ENCODE measurements around the gene LRRC8D. TPM values are rescaled to one million over a fixed set of nuclear protein-coding genes. Genes with fewer than 3 reads are reported as not detected.

LRRC8D gene
- total RNA-seq, 1 experiment from 2014 or later = 19.6 TPM

DNA sequence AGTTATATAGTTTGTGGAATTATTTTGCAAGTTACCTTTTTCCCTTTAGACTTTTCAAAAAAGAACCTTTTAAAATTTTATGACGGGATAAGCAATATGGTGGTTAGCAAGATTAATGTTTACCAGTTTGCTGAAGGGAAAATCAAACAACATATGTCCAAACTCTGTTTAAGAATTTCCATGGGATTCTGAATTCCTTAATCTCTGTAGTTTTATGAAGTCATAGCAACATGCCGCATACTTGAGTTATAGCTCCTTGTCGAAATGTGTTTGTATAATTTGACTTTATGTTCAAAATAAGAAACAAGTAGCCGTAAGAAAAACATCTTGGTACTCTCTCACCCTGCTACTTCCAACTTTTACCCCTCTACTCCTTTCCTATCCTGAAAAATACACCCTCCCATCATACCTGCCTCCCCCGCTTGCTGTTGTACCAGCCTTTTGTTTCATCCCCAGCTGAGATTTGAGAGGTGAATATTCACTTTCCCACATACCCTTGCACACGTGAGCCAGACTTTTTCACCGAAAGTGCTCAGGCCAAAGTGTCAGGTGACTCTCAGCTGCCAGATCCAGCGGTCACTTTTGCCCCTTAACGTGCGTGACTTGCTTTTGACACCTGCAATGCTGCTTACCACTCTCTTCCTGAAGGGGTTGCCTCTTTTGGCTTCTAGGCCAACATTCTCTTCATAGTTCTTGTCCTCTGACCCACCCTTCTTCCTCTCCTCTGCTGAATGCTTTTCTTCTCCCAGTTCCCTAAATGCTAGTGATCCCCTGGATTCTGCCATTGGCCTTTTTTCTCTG lies 90.6 kb downstream of the LRRC8D start:
- H3K9me2 ChIP-seq (replicated peaks; ENCODE audit: low read length) = no peaks in the 10 kb centered on the region
- no peak overlapping the region for H3K4me3 ChIP-seq (ENCODE audit: low read length)
- no peak for TF ChIP-seq EZH2phosphoT487 (IDR thresholded peaks at IDR 0.05; ENCODE audit: borderline replicate concordance, low read length)
- TF ChIP-seq EZH2 (IDR thresholded peaks at IDR 0.05; ENCODE audit: low read length, unreplicated experiment) = no peak
- TF ChIP-seq, protein P1, sequence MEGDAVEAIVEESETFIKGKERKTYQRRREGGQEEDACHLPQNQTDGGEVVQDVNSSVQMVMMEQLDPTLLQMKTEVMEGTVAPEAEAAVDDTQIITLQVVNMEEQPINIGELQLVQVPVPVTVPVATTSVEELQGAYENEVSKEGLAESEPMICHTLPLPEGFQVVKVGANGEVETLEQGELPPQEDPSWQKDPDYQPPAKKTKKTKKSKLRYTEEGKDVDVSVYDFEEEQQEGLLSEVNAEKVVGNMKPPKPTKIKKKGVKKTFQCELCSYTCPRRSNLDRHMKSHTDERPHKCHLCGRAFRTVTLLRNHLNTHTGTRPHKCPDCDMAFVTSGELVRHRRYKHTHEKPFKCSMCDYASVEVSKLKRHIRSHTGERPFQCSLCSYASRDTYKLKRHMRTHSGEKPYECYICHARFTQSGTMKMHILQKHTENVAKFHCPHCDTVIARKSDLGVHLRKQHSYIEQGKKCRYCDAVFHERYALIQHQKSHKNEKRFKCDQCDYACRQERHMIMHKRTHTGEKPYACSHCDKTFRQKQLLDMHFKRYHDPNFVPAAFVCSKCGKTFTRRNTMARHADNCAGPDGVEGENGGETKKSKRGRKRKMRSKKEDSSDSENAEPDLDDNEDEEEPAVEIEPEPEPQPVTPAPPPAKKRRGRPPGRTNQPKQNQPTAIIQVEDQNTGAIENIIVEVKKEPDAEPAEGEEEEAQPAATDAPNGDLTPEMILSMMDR (conservative IDR thresholded peaks at IDR 0.05; ENCODE audit: low read depth, low read length) = no peak
- no peaks in the 10 kb centered on the region for H3K36me3 ChIP-seq (ENCODE audit: low read depth, low read length)
- ChIA-PET CTCF (no interaction called here), POLR2A (ENCODE audit: unreplicated experiment) (no interaction called here)
- no peaks in the 10 kb centered on the region for H3K9me3 ChIP-seq (ENCODE audit: low read length)
- BruUV-seq (replicated peaks) = no TSS peak
- H3K27ac ChIP-seq (ENCODE audit: low read length) = no peak overlapping the region
- DNase-seq (no peak), ATAC-seq (no peak)
- intact Hi-C loops (cut with micrococcal nuclease) = no loop called here
- H2AFZ ChIP-seq (ENCODE audit: low read length) = no peak overlapping the region
- H3K4me1 ChIP-seq (ENCODE audit: insufficient read depth, low read length) = peaks cover 31% of the 10 kb centered on the region
- peaks cover 20% of the 10 kb centered on the region for H3K79me2 ChIP-seq (ENCODE audit: low read length)
- H3K4me2 ChIP-seq (ENCODE audit: low read length) = no peak overlapping the region
- no peaks in the 10 kb centered on the region for H3K27me3 ChIP-seq (ENCODE audit: low read length)
- no peak overlapping the region for H3K9ac ChIP-seq (ENCODE audit: low read length)
- peaks cover 5% of the 10 kb centered on the region for H3F3A ChIP-seq (ENCODE audit: low read length, unreplicated experiment)
- H4K20me1 ChIP-seq (ENCODE audit: low read length) = no peaks in the 10 kb centered on the region

DNA sequence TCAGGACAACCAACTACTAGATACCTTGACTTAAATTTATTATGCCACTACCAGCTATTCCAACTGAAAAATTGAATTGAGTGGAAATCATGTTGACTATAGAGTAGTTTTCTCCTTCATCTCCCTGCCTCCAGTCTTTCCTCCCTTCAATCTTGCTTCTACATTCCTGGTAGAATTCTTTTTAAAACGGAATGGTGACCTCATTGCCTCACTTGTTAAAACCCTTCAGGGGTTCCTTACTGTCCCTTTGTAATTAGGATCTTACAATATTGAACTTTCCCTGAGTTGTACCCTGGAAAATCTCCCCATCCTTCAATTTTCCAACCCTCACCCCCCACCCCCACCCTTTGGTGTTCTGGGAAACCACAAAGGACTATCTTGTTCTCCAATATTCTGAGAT lies 91.2 kb downstream of the LRRC8D start:
- Histone ChIP-seq H3K4me1 (ENCODE audit: insufficient read depth, low read length) (peaks cover 24% of the 10 kb centered on the region), H3K27ac (ENCODE audit: low read length) (no peak overlapping the region), H3K79me2 (ENCODE audit: low read length) (peaks cover 20% of the 10 kb centered on the region), H3K9ac (ENCODE audit: low read length) (no peak overlapping the region), H3K4me2 (ENCODE audit: low read length) (no peak overlapping the region), H3K36me3 (ENCODE audit: low read depth, low read length) (no peaks in the 10 kb centered on the region), H3F3A (ENCODE audit: low read length, unreplicated experiment) (peaks cover 5% of the 10 kb centered on the region), H3K27me3 (ENCODE audit: low read length) (no peaks in the 10 kb centered on the region), H3K9me3 (ENCODE audit: low read length) (no peaks in the 10 kb centered on the region), H2AFZ (ENCODE audit: low read length) (no peak overlapping the region), H3K4me3 (ENCODE audit: low read length) (no peak overlapping the region), H4K20me1 (ENCODE audit: low read length) (no peaks in the 10 kb centered on the region), H3K9me2 (replicated peaks; ENCODE audit: low read length) (no peaks in the 10 kb centered on the region)
- DNase-seq (no peak), ATAC-seq (no peak)
- no TSS peak for BruUV-seq (replicated peaks)
- intact Hi-C loops (cut with micrococcal nuclease) = no loop called here
- ChIA-PET CTCF (no interaction called here), POLR2A (ENCODE audit: unreplicated experiment) (no interaction called here)
- TF ChIP-seq, protein P1 (conservative IDR thresholded peaks at IDR 0.05; ENCODE audit: low read depth, low read length) = no peak
- no peak for TF ChIP-seq EZH2 (IDR thresholded peaks at IDR 0.05; ENCODE audit: low read length, unreplicated experiment)
- TF ChIP-seq EZH2phosphoT487 (IDR thresholded peaks at IDR 0.05; ENCODE audit: borderline replicate concordance, low read length) = no peak

- Histone ChIP-seq H3K79me2 (ENCODE audit: low read length) (peaks cover 15% of the 10 kb centered on the region), H3K9me3 (ENCODE audit: low read length) (no peaks in the 10 kb centered on the region), H3K9ac (ENCODE audit: low read length) (no peak overlapping the region), H3K36me3 (ENCODE audit: low read depth, low read length) (no peaks in the 10 kb centered on the region), H3K4me2 (ENCODE audit: low read length) (no peak overlapping the region), H4K20me1 (ENCODE audit: low read length) (no peaks in the 10 kb centered on the region), H2AFZ (ENCODE audit: low read length) (no peak overlapping the region), H3K4me1 (ENCODE audit: insufficient read depth, low read length) (peaks cover 14% of the 10 kb centered on the region), H3K9me2 (replicated peaks; ENCODE audit: low read length) (no peaks in the 10 kb centered on the region), H3K27me3 (ENCODE audit: low read length) (no peaks in the 10 kb centered on the region), H3K4me3 (ENCODE audit: low read length) (no peak overlapping the region), H3F3A (ENCODE audit: low read length, unreplicated experiment) (peaks cover 5% of the 10 kb centered on the region), H3K27ac (ENCODE audit: low read length) (no peak overlapping the region)
- ChIA-PET CTCF (no interaction called here), POLR2A (ENCODE audit: unreplicated experiment) (no interaction called here)
- DNase-seq (no peak), ATAC-seq (no peak)
- TF ChIP-seq EZH2 (IDR thresholded peaks at IDR 0.05; ENCODE audit: low read length, unreplicated experiment) (no peak), EZH2phosphoT487 (IDR thresholded peaks at IDR 0.05; ENCODE audit: borderline replicate concordance, low read length) (no peak)
- TF ChIP-seq, protein P1 (conservative IDR thresholded peaks at IDR 0.05; ENCODE audit: low read depth, low read length) = no peak
- intact Hi-C loops (cut with micrococcal nuclease) = no loop called here
- BruUV-seq (replicated peaks) = no TSS peak
These were observed 92.7 kb downstream of the LRRC8D start for GRCh38 chr1:89913353-89914095.
